Caki2 (cell line): ENCODE data around the gene REV3L. TPM values are rescaled to one million over a fixed set of nuclear protein-coding genes. Genes with fewer than 3 reads are reported as not detected.
"Not testable (repeated sequence)": the region's sequence is repeated elsewhere in the genome, so short reads cannot be mapped to it uniquely, and the experiment has no call there.

Experiments
- DNase-seq: peaks from one replicate; pipeline ENCODE4 v3.0.0-alpha.2; 2015; ENCODE audit warnings: low read depth
- in situ Hi-C: cut with HindIII; loops from 2 replicates; pipeline ENCODE4 v1.10.0; 2016; ENCODE audit warnings: low sequenced_read_pairs, low pct_unique_long_range_greater_than_20kb, mixed read lengths
- total RNA-seq: library from RNA; depleted of rRNA; stranded (reverse); fragments of >200 nt; shearing (Covaris generic); gene quantifications from 2 replicates; pipeline ENCODE4 v1.2.3, GENCODE V29; 2014; ENCODE audit warnings: low replicate concordance

Gene REV3L
- total RNA-seq, 1 experiment from 2014 or later = 11.4 TPM

- in situ Hi-C loops = no loop called here
- DNase-seq = peak; percentile 52
Observed at GRCh38 chr6:111356551-111356950, 126.5 kb downstream of the REV3L start.

DNA sequence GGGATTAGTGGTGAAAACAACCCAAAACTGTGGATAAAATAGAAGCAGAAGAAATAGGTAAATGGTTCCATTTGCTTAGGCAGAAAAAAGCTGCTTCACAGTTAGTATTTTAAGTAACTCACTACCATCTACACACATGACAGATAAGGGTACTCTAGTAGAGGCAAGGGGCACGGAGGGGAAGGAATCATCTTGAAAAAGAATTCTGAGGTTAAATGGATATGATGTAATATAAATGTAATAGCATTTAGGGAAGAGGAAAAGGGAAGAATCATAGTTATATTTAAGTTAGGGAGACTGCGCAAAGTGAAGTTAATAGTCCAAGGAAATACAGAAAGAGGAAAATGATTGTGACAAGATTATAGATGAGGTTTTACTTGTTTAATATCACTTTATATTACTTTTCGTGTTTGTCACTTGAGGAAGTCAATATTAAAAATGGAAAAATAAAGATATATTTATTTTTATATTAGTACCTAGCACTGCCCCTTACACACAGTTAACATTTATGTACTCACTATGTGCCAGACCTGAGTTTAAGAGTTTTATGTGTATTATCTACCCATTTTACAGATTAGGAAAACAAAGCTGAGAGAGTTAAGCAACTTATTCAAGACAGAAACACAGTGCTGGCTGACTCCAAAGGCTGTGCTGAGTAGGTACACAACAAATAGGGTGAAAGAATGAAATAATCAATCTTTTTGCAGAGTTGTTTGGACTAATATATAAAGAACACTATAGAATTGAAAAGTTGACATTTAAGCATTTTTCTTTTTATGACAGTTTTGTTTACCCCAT is 128.1 kb downstream of the REV3L start:
- DNase-seq = no peak
- in situ Hi-C loops = no loop called here

DNA sequence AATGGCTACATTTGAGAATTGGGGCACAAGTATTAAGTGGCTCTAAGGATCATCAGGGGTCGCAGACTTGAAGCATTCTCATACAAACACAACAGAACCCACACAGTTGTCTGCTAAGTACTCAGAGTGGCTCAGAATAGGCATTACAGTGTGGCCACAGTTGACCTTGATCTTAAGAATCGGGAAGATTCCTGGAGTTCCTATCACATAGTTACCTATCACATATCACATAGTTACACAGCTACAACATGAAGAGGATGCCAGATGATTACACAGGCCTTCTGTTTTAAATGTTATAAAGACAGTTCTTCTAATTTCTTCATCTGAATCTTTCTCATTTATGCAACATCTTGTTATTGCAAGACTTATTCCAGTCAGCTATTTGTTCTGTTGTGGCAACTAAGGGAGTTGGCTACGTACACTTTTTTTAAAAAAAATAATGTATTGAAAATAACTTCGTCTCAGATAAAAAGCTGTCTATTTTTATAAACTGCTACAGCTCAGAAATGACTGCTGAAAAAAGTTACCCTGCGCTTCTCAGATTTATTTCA is 129.0 kb downstream of the REV3L start:
- DNase-seq = no peak
- in situ Hi-C loops = no loop called here

DNA sequence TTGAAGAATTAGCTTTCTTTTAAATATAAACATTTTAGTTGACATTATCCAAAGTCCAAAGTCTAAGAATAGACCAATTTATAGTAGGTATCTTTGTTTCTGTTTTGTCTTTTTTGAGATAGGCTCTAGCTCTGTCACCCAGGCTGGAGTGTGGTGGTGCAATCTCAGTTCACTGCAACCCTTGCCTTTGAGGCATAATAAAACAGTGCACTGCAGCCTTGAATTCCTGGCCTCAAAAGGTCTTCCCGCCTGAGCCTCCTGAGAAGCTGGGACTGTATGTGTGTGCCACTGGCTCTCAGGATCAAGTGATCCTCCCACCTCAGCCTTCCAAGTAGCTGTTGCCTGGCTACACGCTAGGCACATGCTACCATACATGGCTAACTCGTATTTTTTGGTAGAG is 135.4 kb downstream of the REV3L start:
- no peak for DNase-seq
- in situ Hi-C loops = no loop called here

GRCh38 chr6:111342913-111343312 is 140.1 kb downstream of the REV3L start:
- in situ Hi-C loops = no loop called here
- DNase-seq = no peak

GRCh38 chr6:111339294-111339693 is 143.7 kb downstream of the REV3L start:
- DNase-seq = no peak
- in situ Hi-C loops = no loop called here

GRCh38 chr6:111338843-111339242 is 144.2 kb downstream of the REV3L start:
- DNase-seq = no peak
- in situ Hi-C loops = no loop called here

- no peak for DNase-seq
- in situ Hi-C loops = no loop called here
Observed at GRCh38 chr6:111337829-111338236, 145.2 kb downstream of the REV3L start.

DNA sequence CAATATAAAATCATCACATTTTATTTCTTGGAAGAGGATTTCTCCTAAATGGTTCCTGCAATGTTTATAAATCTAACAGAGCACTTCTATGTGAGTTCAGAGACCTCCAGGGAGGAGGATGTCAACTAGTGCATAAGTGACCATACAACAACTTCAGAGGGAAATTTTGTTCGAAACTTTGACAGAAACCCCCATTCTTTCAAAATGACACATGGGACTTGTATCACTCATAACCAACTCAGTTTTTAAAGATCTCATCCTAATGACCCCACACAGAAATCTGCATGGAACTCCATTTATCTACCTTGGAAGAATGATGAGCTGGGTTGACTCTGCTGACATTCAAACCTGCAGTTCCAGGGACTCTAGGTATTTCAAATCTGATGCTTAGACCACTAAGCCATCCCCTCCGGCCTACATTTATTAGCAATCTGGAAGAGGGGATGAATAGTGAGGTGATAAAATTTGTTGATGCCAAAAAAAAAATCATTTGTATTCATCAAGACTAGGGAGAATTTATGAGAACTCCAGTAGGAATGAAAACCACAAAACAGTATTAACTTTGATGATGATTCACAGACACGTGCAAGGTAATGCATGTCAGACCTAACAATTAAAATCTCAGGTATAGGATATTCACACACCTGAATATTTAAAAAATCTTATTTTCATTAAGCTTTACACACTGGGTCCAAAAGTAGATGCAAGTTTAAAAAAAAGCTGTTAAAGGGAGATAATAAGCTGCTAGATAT is 153.0 kb downstream of the REV3L start:
- DNase-seq = no peak

GRCh38 chr6:111326563-111326962 is 156.5 kb downstream of the REV3L start:
- in situ Hi-C loops = no loop called here
- no peak for DNase-seq

More for the DNA sequence above, 153.0 kb downstream of the REV3L start:
- in situ Hi-C loops = no loop called here

DNA sequence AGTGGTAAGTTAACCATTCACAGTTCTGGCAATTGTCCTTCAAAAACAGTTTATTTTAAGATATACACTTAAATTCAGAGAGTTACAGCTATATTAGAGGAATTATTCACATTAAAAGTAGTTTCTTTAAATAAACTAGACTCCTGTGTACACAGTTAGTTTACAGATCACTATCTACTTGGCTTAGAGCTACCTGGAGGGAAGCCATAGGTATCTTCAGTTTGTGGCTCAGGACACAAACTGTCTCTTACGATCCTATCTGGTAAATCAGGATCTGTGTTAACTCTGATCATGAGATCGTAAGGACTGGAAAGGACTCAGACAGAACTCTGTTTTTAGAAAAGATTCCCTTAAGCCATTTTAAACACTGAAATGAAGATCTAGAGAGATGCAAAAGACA is 160.9 kb downstream of the REV3L start:
- in situ Hi-C loops = no loop called here
- DNase-seq = no peak

- DNase-seq, in situ Hi-C loops: not testable (repeated sequence)
Observed at GRCh38 chr6:111307950-111308349, 175.1 kb downstream of the REV3L start.

GRCh38 chr6:111307275-111307858 is 175.7 kb downstream of the REV3L start:
- in situ Hi-C loops = no loop called here

DNA sequence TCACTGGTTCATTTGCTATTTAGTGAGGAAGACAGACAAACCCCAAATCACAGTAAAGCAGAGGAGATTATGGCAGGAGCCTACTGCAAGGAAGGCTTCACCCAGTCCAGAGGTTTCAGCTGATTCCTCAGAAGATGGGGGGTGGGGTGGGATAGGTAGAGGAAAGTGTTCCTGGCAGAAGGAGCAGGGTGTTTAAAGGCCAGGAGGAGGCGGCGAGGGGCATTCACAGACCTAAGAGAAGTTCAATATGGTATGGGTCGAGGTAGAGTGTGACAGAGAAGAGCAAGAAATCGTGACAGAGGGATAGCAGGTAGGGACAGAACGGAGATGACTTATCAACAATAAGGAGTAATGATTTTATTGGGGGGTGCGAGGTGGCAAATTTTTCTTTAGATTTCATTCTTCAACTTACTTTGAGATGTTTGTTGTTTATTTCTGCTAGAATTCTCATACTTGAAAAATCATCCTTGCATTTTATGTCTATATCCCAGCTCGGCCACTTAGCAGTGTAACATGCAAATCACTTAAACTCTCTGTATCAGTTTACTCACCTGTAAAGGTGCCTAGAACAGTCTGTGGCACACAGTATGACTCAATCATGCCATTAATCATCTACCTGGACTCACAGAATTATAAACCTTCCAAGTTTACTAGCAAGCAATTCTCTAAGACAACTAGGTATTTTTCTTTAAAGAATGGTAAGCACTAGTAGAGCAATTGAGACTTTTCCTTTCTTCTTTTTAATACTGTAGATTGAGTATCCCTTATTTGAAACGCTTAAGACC is 176.7 kb downstream of the REV3L start:
- no peak for DNase-seq
- in situ Hi-C loops = no loop called here

More at GRCh38 chr6:111307275-111307858, 175.7 kb downstream of the REV3L start:
- no peak for DNase-seq

DNA sequence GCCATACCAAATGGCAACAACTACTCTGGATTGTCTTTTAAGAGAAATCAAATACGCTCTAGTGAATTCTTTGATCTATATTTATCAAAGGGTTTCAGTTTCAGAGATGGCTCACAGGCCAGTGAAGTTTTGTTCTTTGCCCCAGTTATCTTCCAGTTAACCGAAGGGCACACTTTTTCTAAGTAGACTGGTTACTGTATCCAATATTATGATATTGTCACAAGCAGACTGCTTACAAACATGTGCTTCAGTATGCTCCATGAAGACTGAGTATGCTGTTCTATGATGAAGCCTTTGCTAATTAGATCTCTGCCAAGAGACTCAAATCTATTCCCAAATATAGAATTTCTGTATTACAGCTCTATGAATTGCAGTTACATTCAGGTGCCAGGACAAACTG is 181.1 kb downstream of the REV3L start:
- in situ Hi-C loops = no loop called here
- no peak for DNase-seq

DNA sequence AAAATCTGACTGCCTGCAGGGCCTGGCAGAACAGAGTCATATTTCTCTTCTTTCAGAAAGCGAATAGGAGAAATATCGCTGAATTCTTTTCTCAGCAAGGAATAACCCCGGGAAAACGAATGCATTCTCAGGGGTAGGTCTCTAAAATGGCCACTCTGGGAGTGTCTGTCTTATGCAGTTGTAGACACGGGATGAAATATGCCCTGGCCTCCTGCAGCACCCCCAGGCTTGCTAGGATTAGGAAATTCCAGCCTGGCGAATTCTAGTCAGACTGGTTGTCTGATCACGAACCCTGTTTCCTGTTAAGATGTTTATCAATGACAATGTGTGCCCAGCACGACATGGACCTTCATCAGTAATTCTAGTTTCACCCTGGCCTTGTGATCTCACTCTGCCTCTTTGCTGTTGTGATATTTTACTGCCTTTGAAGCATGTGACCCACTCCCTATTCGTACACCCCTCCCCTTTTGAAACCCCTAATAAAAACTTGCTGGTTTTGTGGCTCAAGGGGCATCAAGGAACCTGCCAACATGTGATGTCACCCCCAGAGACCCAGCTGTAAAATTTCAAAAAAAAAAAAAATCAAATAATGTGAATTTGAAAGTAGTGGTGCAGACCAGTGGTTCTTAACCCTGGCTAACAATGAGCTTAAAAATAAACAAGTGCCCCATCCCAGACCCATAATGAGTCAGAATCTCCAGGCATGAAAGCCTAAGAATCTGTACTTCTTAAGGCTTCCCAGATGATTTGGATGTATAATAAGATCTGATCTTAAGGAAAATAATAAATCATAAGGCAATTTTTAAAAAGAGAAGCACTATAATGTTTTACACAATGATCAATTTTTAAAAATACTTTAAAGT is 181.8 kb downstream of the REV3L start:
- in situ Hi-C loops, DNase-seq: not testable (repeated sequence)

DNA sequence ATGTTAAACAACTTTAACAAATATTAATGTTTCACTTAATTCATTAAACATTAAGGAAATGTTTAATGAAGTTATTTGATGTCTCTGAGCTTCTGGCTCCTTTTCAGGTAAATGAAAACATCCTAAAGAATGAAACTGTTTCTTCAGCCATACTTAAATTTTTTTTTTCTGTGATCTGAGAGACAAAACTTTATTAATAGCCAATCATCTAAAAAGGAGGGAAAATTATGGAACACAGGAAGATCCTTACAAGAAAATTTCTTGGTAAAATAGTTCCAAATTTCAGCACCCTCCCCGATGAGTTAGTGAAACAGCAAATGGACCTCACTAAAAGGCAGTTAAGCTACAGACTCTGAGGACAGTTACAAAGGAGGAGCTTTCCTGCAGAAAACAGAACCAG is 185.2 kb downstream of the REV3L start:
- DNase-seq = no peak
- in situ Hi-C loops = no loop called here
